SKM-1 treated with dmso at 0.1 percent for 144 hours (cell line): ENCODE results near the gene TBC1D8B.

Experiments
- DNase-seq: peaks from one replicate; lab custom pipeline; 2025; ENCODE audit not compliant: unreplicated experiment; lab: John Stamatoyannopoulos, UW

The TBC1D8B gene

GRCh38 chrX:106897259-106897658 is 94.8 kb downstream of the TBC1D8B start:
- no peak for DNase-seq

- peak; percentile 8 for DNase-seq
Measured at GRCh38 chrX:106898462-106898861, 96.0 kb downstream of the TBC1D8B start.

- DNase-seq, result no peak
Measured at GRCh38 chrX:106899276-106899675, 96.8 kb downstream of the TBC1D8B start.

DNA sequence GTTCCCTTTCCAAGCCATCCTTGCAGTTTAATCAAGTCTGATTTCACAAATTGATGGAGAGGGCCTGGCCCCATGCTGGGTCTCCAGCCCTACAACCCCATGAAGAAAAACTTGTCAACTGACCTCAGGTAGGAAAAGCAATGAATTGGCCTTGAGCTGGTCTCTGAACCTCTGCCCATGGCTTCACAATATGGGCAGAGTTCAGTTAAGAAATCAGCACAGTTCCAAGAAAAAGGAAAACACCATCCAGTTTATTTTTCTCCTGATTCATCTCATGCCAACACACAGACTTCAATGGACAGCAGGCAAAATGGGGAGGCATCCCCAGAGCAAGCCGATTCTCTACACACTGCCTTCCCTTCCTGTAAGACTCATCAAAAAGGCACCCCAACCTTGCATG is 97.4 kb downstream of the TBC1D8B start:
- DNase-seq, result no peak

DNA sequence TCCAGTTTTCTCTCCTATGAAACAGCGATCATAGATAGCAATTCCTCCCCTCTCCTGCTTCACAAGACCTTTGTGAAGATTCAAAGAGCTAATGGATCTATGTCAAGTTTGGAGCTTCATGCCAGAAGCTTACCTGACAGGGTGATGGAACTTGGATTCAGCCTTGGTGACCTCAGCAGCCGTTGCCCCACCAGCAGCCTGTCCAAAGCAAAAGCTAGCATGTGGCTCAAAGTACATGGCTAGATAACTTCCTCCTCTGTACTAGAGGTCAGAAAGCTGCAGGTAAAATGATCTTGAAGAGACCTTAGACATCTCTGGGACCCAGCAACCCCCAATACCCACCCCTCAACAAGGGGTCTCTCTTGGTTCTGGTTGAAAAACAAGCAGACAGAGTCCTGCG is 98.9 kb downstream of the TBC1D8B start:
- no peak for DNase-seq

- no peak for DNase-seq
Measured at GRCh38 chrX:106901781-106902219, 99.3 kb downstream of the TBC1D8B start.

DNA sequence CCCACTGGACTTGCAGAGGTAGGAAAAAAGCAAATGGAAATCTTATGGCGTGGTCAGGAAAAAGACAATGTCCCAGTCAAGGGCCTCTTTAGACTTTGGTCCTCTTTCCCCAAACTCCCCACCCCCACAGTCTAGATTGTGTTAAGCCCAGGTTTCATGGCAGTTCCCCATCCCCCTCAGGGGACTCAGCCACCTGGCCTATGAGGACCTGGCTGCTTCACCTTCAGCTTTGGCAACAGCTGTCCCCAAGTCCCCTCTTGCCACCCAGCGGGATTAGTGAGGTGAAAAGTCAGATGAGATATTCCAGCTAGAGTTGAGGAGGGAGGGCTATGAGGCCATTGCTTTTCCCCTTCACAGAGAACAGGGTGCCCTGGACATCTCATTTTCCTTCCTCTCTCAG is 100.2 kb downstream of the TBC1D8B start:
- DNase-seq, result no peak

DNA sequence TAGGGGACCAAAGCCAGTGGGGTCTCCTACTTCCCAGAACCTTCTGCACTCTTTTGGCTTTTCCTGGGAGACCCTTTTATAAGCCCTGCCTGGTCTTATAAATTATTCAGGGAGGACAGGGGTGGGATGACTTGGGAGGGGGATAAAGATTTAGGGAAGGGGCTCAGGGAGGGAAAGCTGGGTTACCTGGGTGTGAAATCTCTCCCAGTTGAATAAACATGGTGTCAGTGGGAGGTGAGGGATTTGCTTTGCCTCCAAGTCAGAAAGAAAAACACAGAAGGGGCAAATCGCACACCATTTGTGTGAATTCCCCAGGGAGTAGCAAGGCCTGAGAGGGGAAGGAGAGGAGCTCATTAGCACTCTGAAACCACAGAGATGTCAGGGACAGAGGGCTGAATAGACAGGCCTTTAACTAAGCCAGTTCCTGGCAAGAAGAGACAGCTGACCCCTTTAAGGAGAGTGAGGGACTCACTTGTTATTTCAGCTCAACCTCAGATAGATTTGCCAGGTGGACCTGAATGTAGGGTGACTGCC is 100.9 kb downstream of the TBC1D8B start, which contains the start of gene RIPPLY1:
Gene RIPPLY1 (minus strand): TSS at position 51 of the 534 bp plus-strand sequence. CDS start 54 bp downstream, outside the sequence.
- DNase-seq, result no peak

DNA sequence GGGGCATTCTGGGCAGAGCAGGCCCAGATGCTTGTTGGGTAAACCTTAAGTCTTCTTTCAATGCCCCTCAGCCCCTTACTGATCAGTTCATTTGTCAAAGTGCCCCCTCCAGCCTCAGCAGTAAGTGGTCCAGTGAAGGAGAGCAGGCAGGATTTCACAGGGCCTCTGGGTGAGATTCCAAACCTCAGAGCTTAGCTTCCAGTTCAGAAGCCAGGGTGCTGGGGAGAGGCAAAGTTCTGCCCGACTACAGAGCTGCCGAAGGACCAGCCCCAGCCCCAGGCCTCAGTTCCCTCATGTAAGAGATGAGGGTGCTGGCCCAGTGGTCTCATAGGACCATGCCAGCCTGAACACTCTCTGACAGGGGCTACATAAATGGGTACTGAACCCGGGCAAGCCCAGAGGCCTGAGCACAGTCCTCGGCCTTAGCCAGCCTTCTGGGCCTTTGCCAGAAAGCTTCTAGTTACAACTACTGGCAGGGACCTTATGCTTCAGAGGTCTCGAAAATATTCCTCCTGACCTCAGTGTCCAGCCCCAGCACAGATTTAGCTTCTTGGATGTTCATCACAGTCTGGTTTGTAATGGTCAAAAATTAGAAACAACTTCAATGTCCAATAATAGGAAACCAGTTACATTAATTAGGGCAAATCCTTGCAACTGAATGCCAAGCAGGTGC is 101.5 kb downstream of the TBC1D8B start:
- DNase-seq, result no peak

DNA sequence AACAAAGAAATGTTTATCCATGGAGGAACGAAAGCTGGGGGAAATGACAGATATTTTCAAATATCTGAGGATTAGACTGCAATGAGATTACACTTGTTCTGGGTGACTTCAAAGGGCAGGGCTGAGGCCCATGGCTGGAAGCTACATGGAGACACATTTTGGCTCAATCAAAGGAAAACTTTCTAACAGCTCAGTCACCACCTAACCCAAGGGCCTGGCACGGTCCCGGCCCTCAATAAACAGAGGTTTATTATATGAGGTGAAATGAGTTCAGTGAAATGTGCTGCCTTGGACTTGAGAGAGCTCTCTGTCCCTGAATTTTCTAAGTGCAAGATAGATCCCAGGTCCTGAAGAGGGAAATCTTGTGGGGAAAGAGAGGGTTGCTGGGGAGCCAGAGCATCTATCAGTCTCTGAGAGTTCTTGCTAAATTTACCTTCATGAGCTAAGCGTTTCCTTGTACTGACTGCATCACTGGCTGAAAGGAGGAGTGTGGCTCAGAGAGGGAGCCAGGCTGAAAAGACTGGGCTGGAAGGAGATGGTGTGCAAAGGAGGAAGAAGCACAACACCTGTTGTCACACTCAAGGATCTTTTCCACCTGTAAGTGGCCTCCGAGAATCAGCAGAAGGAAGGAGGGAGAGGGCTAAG is 102.7 kb downstream of the TBC1D8B start:
- no peak for DNase-seq

DNA sequence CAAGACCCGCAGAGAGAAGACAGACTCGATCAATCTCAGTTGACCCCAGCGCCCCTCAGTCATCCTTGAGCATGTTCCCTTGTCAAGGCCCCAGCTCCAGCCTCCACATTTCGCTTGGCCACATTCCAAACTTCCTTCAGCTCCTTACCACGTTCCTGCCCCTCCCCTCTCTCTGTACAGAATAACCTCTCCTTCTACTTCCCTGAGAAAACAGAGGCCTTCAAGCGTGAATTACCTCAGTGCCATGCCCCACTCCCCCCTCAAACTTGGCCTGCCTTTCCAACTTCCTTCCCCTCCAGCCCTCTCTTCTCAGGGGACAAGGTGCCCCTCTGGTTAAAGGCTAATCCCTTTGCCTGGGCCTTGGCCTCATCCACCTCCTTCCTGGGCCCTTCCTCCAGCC is 103.9 kb downstream of the TBC1D8B start:
- DNase-seq, result no peak

DNA sequence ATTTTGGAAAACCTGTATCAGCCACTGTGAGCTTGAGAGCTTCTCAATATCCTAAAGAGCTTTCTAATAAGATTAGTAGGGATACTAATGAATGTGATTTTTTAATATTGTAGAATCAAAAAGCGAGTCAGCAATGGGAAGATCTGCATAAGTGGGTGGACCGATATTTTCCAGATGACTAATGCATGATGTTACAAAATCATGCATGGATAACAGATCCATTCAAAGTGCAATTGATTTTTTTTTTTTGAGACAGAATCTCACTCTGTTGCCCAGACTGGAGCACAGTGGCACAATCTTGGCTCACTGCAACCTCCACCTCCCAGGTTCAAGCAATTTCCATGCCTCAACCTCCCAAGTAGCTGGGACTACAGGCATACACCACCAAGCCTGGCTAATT is 110.4 kb downstream of the TBC1D8B start:
- DNase-seq, result no peak

DNA sequence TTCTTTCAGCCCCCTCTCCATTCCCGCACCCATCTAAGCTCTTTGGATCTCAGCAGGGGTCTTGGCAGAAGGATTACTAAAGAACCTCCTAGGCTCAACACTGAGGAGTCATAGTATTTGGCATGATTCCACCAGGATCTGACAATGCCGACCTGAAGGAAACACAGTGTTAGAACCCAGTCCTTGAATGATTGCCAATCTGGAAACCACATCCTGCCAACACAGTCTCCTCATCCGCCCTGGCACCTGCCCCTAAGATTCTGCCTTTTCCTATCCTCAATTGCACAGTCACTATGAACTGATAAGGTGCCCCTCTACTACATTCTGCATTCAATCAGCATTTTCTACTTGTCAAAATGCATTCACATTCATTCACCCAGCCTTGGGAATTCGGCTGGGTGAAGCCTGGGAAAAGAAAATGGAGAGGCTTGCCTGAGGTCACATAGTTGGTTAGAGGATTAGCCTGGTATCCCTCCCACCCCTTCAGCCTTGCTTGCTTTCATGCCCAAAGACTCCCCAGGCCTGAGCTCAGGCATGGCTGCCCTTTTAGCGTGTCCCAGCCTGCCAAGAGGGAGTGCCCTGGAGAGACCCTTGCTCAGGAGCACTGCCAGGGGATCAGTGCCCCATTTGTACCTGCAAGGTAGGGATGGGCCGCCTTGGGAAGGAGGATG is 115.5 kb downstream of the TBC1D8B start:
- DNase-seq, result no peak

DNA sequence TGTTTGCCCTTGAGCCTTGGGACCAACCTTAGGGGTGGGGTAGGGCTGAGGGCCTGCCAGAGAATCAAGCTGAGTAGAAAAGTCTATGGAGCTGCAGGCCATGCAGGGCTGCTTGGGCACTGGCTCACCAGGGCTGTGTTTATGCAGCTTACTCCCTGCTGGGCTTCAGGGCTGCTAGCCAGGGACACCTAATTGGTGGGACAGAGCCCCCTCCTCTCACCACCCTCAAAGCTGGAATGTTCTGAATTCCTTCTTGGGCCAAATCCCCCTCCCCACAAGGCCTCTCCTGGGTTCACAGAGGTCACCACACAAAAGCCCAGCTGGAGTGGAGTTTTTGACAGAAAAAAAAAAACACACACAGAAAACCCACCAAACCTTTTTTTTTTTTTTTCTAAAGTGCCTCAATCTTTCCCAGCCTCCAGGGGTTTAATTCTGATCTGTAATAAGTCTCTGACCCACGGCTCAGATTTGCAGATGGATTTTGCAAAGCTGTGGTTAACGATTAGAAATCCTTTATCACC is 117.5 kb downstream of the TBC1D8B start, which contains the start of gene CLDN2:
Gene CLDN2 (plus strand): TSS at position 471 of the 521 bp plus-strand sequence. CDS start 7,827 bp downstream, outside the sequence.
- DNase-seq, result no peak

- no peak for DNase-seq
Measured at GRCh38 chrX:106921637-106922036, 119.2 kb downstream of the TBC1D8B start.
